Hepatocyte (in vitro differentiated cells): Measurements from ENCODE around the gene KBTBD7. TPM values are rescaled to one million over a fixed set of nuclear protein-coding genes. Genes with fewer than 3 reads are reported as not detected.

Experiments
- DNase-seq: peaks from one replicate; pipeline ENCODE4 v3.0.0-alpha.2; 2016; ENCODE audit warnings: low spot score
- H2AFZ ChIP-seq: fragments of 200-600 bp; sonication (generic); 2 replicates; pipeline ENCODE4 v1.6.0; 2016; ENCODE audit warnings: antibody characterized with exemption, mild to moderate bottlenecking
- H3K27ac ChIP-seq: fragments of 200-600 bp; sonication (generic); 2 replicates; pipeline ENCODE4 v1.5.1; 2016; ENCODE audit warnings: mild to moderate bottlenecking
- H3K27me3 ChIP-seq: fragments of 200-600 bp; sonication (generic); 2 replicates; pipeline ENCODE4 v1.6.1; 2016
- H3K36me3 ChIP-seq: fragments of 200-600 bp; sonication (generic); replicated peaks from 2 replicates; pipeline ENCODE4 v1.5.1; 2016; ENCODE audit warnings: low read depth; ENCODE audit not compliant: insufficient read depth
- H3K4me1 ChIP-seq: fragments of 200-600 bp; sonication (generic); 2 replicates; pipeline ENCODE4 v1.5.1; 2016; ENCODE audit warnings: mild to moderate bottlenecking, moderate library complexity; ENCODE audit not compliant: insufficient read depth
- H3K4me2 ChIP-seq: fragments of 200-600 bp; sonication (generic); 2 replicates; pipeline ENCODE4 v1.6.0; 2016
- H3K4me3 ChIP-seq: fragments of 200-600 bp; sonication (generic); 2 replicates; pipeline ENCODE4 v1.5.1; 2016; ENCODE audit warnings: mild to moderate bottlenecking
- H3K79me2 ChIP-seq: fragments of 200-600 bp; sonication (generic); 2 replicates; pipeline ENCODE4 v1.6.0; 2017; ENCODE audit warnings: mild to moderate bottlenecking
- H3K9me2 ChIP-seq: fragments of 200-600 bp; sonication (generic); replicated peaks from 2 replicates; pipeline ENCODE4 v1.6.0; 2017; ENCODE audit warnings: mild to moderate bottlenecking; ENCODE audit not compliant: insufficient read depth
- H3K9me3 ChIP-seq: fragments of 200-600 bp; sonication (generic); 2 replicates; pipeline ENCODE4 v1.5.1; 2016; ENCODE audit warnings: low read depth, mild to moderate bottlenecking
- H4K20me1 ChIP-seq: fragments of 200-600 bp; sonication (generic); 2 replicates; pipeline ENCODE4 v1.6.0; 2016; ENCODE audit warnings: mild to moderate bottlenecking; ENCODE audit not compliant: insufficient read depth, poor library complexity, severe bottlenecking
- CTCF ChIP-seq: fragments of 200-600 bp; sonication (generic); IDR thresholded peaks from 2 replicates; pipeline ENCODE4 v1.5.1; 2016; ENCODE audit warnings: antibody characterized with exemption, mild to moderate bottlenecking; ENCODE audit not compliant: poor library complexity
- EZH2 ChIP-seq: fragments of 200-600 bp; sonication (generic); IDR thresholded peaks from 2 replicates; pipeline ENCODE4 v1.6.1; 2016; ENCODE audit warnings: antibody characterized with exemption, mild to moderate bottlenecking, borderline replicate concordance
- EZH2phosphoT487 ChIP-seq: fragments of 200-600 bp; sonication (generic); IDR thresholded peaks from one replicate; pipeline ENCODE4 v1.6.1; 2018; ENCODE audit warnings: antibody characterized with exemption, mild to moderate bottlenecking, low read depth, moderate library complexity; ENCODE audit not compliant: unreplicated experiment, severe bottlenecking
- WGBS: methylation state at CpG from one replicate; pipeline ENCODE4 v1.1.6; 2016; ENCODE audit warnings: low lambda C conversion rate; ENCODE audit errors: missing lambda C conversion rate; 5-methylcytosine and 5-hydroxymethylcytosine counted together
- polyA plus RNA-seq: library from polyadenylated mRNA; unstranded; fragments of >200 nt; fragmentation: Nextera tagmentation; extraction: Ambion mirVana; gene quantifications from 2 replicates; pipeline ENCODE4 v1.2.1, GENCODE V29; 2016
- total RNA-seq: library from RNA; depleted of rRNA; stranded (reverse); fragments of >200 nt; gene quantifications from 2 replicates; pipeline ENCODE4 v1.2.3, GENCODE V29; 2014

The KBTBD7 gene
- total and polyA plus RNA-seq, 2 experiments from 2014 or later = 5.7 to 12.9 TPM

GRCh38 chr13:41188584-41188983, 5.8 kb downstream of the KBTBD7 start:
- no peaks in the 10 kb centered on the region for H4K20me1 ChIP-seq
- no peaks in the 10 kb centered on the region for H3K27me3 ChIP-seq
- H2AFZ ChIP-seq = no peak overlapping the region
- TF ChIP-seq EZH2phosphoT487 = no peak
- TF ChIP-seq CTCF = no peak
- TF ChIP-seq EZH2 = no peak
- no peak overlapping the region for H3K27ac ChIP-seq
- H3K4me2 ChIP-seq = no peak overlapping the region
- H3K9me2 ChIP-seq = no peaks in the 10 kb centered on the region
- peaks cover 8% of the 10 kb centered on the region for H3K9me3 ChIP-seq
- H3K79me2 ChIP-seq = peaks cover 15% of the 10 kb centered on the region
- no peaks in the 10 kb centered on the region for H3K36me3 ChIP-seq
- 83% methylated on average over 6 of the region's 6 CpGs for WGBS
- H3K4me3 ChIP-seq = no peak overlapping the region
- DNase-seq = no peak
- no peaks in the 10 kb centered on the region for H3K4me1 ChIP-seq

- no peak overlapping the region for H3K4me2 ChIP-seq
- H3K4me1 ChIP-seq = no peaks in the 10 kb centered on the region
- H3K27me3 ChIP-seq = no peaks in the 10 kb centered on the region
- no peak for DNase-seq
- no peaks in the 10 kb centered on the region for H3K36me3 ChIP-seq
- H3K4me3 ChIP-seq = no peak overlapping the region
- 90% methylated on average over 3 of the region's 3 CpGs for WGBS
- H3K9me2 ChIP-seq = no peaks in the 10 kb centered on the region
- no peak for TF ChIP-seq EZH2
- TF ChIP-seq CTCF = no peak
- TF ChIP-seq EZH2phosphoT487 = no peak
- no peak overlapping the region for H2AFZ ChIP-seq
- peaks cover under 1% of the 10 kb centered on the region for H3K79me2 ChIP-seq
- H4K20me1 ChIP-seq = no peaks in the 10 kb centered on the region
- no peak overlapping the region for H3K27ac ChIP-seq
- H3K9me3 ChIP-seq = no peaks in the 10 kb centered on the region
Observed at GRCh38 chr13:41186481-41186880, 7.9 kb downstream of the KBTBD7 start.

- Histone ChIP-seq H3K4me2 (no peak overlapping the region), H3K9me2 (no peaks in the 10 kb centered on the region)
- TF ChIP-seq EZH2phosphoT487 = no peak
- TF ChIP-seq EZH2 = no peak
- no peak for TF ChIP-seq CTCF
Observed at GRCh38 chr13:41182231-41182630, 12.1 kb downstream of the KBTBD7 start.

GRCh38 chr13:41179593-41180250, 14.6 kb downstream of the KBTBD7 start:
- TF ChIP-seq EZH2phosphoT487 (no peak), CTCF (no peak), EZH2 (no peak)
- no peak overlapping the region for H3K4me2 ChIP-seq
- H3K36me3 ChIP-seq = no peaks in the 10 kb centered on the region
- H3K79me2 ChIP-seq = no peaks in the 10 kb centered on the region
- H2AFZ ChIP-seq = no peak overlapping the region
- H3K27me3 ChIP-seq = no peaks in the 10 kb centered on the region
- H3K4me1 ChIP-seq = no peaks in the 10 kb centered on the region
- WGBS = 86% methylated on average over 4 of the region's 4 CpGs
- no peak overlapping the region for H3K4me3 ChIP-seq
- H3K27ac ChIP-seq = no peak overlapping the region
- DNase-seq = no peak
- no peaks in the 10 kb centered on the region for H4K20me1 ChIP-seq
- no peaks in the 10 kb centered on the region for H3K9me3 ChIP-seq
- no peaks in the 10 kb centered on the region for H3K9me2 ChIP-seq

More at GRCh38 chr13:41182231-41182630, 12.1 kb downstream of the KBTBD7 start:
- no peaks in the 10 kb centered on the region for H3K79me2 ChIP-seq
- H3K4me1 ChIP-seq = no peaks in the 10 kb centered on the region
- H2AFZ ChIP-seq = no peak overlapping the region
- no peaks in the 10 kb centered on the region for H3K9me3 ChIP-seq
- H4K20me1 ChIP-seq = no peaks in the 10 kb centered on the region
- no peaks in the 10 kb centered on the region for H3K27me3 ChIP-seq
- H3K4me3 ChIP-seq = no peak overlapping the region
- no peak overlapping the region for H3K27ac ChIP-seq
- DNase-seq = no peak
- H3K36me3 ChIP-seq = no peaks in the 10 kb centered on the region
